ENCODE data around the gene GRM1. TPM values are rescaled to one million over a fixed set of nuclear protein-coding genes. Genes with fewer than 3 reads are reported as not detected.

GRM1 gene
- total RNA-seq, 2 donors from 2014 or later = 0.68 TPM; not detected in 1

DNA sequence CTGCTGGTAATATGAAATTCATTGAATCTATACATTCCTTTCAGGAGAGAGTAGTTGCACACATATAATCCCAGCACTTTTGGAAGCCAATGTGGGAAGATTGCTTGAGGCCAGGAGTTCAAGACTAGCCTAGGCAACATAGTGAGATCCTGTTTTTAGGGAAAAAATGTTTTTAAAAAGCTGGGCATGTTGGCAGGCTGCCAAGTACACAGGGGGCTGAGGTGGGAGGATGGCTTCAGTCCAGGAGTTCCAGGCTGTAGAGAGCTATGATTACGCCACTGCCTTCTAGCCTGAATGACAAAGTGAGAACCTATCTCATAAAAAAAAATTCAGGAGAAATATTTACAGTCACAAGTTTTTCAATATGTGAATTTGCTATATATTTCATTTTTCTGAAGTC is 71.9 kb downstream of the GRM1 start:
- Histone ChIP-seq H3K27me3 (replicated peaks; ENCODE audit: insufficient read depth) (no peaks in the 10 kb centered on the region), H3K27ac (no peak overlapping the region), H3K36me3 (no peaks in the 10 kb centered on the region), H3K9me3 (no peaks in the 10 kb centered on the region), H3K4me1 (replicated peaks) (no peaks in the 10 kb centered on the region), H3K4me3 (no peak overlapping the region)
- 39% methylated on average over 1 of the region's 1 CpG for WGBS
- DNase-seq (ENCODE audit: low spot score) = no peak
- intact Hi-C loops (cut with DNase I) = no loop called here
- TF ChIP-seq POLR2A (IDR thresholded peaks at IDR 0.05) = no peak
- TF ChIP-seq, protein P1, sequence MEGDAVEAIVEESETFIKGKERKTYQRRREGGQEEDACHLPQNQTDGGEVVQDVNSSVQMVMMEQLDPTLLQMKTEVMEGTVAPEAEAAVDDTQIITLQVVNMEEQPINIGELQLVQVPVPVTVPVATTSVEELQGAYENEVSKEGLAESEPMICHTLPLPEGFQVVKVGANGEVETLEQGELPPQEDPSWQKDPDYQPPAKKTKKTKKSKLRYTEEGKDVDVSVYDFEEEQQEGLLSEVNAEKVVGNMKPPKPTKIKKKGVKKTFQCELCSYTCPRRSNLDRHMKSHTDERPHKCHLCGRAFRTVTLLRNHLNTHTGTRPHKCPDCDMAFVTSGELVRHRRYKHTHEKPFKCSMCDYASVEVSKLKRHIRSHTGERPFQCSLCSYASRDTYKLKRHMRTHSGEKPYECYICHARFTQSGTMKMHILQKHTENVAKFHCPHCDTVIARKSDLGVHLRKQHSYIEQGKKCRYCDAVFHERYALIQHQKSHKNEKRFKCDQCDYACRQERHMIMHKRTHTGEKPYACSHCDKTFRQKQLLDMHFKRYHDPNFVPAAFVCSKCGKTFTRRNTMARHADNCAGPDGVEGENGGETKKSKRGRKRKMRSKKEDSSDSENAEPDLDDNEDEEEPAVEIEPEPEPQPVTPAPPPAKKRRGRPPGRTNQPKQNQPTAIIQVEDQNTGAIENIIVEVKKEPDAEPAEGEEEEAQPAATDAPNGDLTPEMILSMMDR (IDR thresholded peaks at IDR 0.05) = no peak
- no peak for TF ChIP-seq POLR2AphosphoS5 (IDR thresholded peaks at IDR 0.05)

GRCh38 chr6:146103416-146104072 is 74.7 kb downstream of the GRM1 start:
- intact Hi-C loops (cut with DNase I) = no loop called here
- no peaks in the 10 kb centered on the region for H3K4me1 ChIP-seq (replicated peaks)
- H3K27me3 ChIP-seq (replicated peaks; ENCODE audit: insufficient read depth) = no peaks in the 10 kb centered on the region
- no peaks in the 10 kb centered on the region for H3K9me3 ChIP-seq
- H3K36me3 ChIP-seq = no peaks in the 10 kb centered on the region
- 73% methylated on average over 3 of the region's 3 CpGs for WGBS
- H3K4me3 ChIP-seq = no peak overlapping the region
- H3K27ac ChIP-seq = no peak overlapping the region
- TF ChIP-seq, protein P1 (IDR thresholded peaks at IDR 0.05) = no peak
- TF ChIP-seq POLR2A (IDR thresholded peaks at IDR 0.05) (no peak), POLR2AphosphoS5 (IDR thresholded peaks at IDR 0.05) (no peak)
- DNase-seq (ENCODE audit: low spot score) = no peak

DNA sequence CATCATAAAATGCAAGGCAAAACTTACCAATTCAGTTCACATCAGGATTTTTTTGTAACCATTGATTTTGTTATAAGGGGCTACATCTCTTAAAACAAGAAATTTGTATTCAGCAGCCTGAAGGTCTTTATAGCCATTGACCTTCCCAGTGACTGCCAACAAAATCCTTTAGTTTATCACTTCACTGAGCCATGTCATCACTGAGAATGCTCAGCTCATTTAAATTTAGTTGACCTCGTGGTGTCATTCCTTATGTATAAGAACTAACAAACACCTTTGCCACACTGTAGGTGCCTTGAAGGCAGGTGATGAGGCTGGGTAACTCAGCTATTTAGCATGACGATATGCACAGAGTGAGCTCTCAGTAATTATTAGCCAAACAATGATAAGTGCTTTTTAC is 77.7 kb downstream of the GRM1 start:
- Histone ChIP-seq H3K4me1 (replicated peaks) (no peaks in the 10 kb centered on the region), H3K9me3 (no peaks in the 10 kb centered on the region), H3K36me3 (no peaks in the 10 kb centered on the region), H3K27ac (no peak overlapping the region), H3K27me3 (replicated peaks; ENCODE audit: insufficient read depth) (no peaks in the 10 kb centered on the region), H3K4me3 (no peak overlapping the region)
- TF ChIP-seq, protein P1 (IDR thresholded peaks at IDR 0.05) = no peak
- DNase-seq (ENCODE audit: low spot score) = no peak
- 77% methylated on average over 2 of the region's 2 CpGs for whole genome bisulfite sequencing
- intact Hi-C loops (cut with DNase I) = no loop called here

DNA sequence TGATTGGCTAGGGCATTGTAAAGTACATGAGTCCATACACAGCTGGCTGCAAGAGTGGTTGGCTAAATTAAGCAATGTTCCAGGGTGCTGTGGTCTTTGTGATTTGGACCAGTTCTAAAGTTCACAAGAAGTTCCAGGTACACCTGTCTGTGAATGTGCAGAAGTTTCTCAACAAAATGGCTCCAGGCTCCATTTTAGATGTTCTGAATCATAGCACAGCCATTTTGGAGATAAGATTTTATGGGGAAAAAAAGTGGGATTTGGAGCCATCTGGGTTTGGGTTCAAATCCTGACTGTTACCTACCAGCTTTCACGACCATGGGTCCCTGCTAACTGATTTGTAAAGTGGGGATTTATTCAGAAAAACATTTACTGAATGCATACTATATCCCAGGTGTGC is 82.1 kb downstream of the GRM1 start:
- intact Hi-C loops (cut with DNase I) = no loop called here
- no peaks in the 10 kb centered on the region for H3K36me3 ChIP-seq
- H3K27ac ChIP-seq = no peak overlapping the region
- DNase-seq (ENCODE audit: low spot score) = no peak
- H3K27me3 ChIP-seq (replicated peaks; ENCODE audit: insufficient read depth) = no peaks in the 10 kb centered on the region
- H3K4me1 ChIP-seq (replicated peaks) = no peaks in the 10 kb centered on the region
- H3K4me3 ChIP-seq = no peak overlapping the region
- TF ChIP-seq, protein P1 (IDR thresholded peaks at IDR 0.05) = no peak
- TF ChIP-seq POLR2AphosphoS5 (IDR thresholded peaks at IDR 0.05) (no peak), POLR2A (IDR thresholded peaks at IDR 0.05) (no peak)
- 52% methylated on average over 1 of the region's 1 CpG for WGBS
- no peaks in the 10 kb centered on the region for H3K9me3 ChIP-seq

DNA sequence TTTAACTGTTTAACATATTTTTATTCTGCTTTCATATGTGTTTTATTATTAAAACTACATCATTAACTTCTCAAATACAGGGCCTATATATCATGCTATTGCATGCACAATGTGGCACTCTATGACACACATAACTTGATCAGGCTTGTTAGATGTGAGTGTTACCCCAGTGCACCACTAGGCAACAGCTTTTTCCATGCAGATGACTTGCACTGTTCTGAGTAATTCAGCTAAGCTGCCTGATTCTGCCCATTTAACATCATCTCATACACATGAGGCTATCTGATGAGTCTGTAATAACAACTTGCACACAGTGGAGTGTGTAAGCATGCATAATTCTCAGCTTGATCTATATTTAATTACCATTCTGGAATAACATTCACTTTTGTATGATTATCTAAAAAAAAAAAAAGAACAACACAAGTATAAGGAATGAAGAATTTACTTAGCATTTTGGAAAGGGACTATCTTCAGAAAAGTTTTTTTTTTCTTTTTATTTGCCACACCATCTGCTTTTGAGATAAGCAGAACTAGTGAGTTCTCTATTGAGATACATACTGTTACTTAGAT is 83.1 kb downstream of the GRM1 start:
- H3K27me3 ChIP-seq (replicated peaks; ENCODE audit: insufficient read depth) = no peaks in the 10 kb centered on the region
- H3K36me3 ChIP-seq = no peaks in the 10 kb centered on the region
- intact Hi-C loops (cut with DNase I) = no loop called here
- no peaks in the 10 kb centered on the region for H3K4me1 ChIP-seq (replicated peaks)
- TF ChIP-seq POLR2AphosphoS5 (IDR thresholded peaks at IDR 0.05) (no peak), POLR2A (IDR thresholded peaks at IDR 0.05) (no peak)
- TF ChIP-seq, protein P1 (IDR thresholded peaks at IDR 0.05) = no peak
- no peak overlapping the region for H3K27ac ChIP-seq
- no peaks in the 10 kb centered on the region for H3K9me3 ChIP-seq
- DNase-seq (ENCODE audit: low spot score) = no peak
- no peak overlapping the region for H3K4me3 ChIP-seq

Measured in prostate gland (tissue), 2 donors.